MM.1S (cell line): Measurements from ENCODE around the gene EFCAB6.

Experiments
- EZH2 ChIP-seq: fragments of 300-600 bp; sonication (generic); optimal IDR thresholded peaks from 2 replicates; pipeline ENCODE3; 2017; ENCODE audit warnings: low read depth, mild to moderate bottlenecking, antibody characterized with exemption, low read length, mixed read lengths
- EZH2phosphoT487 ChIP-seq: fragments of 300-600 bp; sonication (generic); IDR thresholded peaks from 2 replicates; pipeline ENCODE4 v1.6.1; 2018; ENCODE audit warnings: antibody characterized with exemption, low read length
- TF ChIP-seq, protein P1 (sequence below): fragments of 300-600 bp; sonication (generic); IDR thresholded peaks from 2 replicates; pipeline ENCODE4 v1.5.1; 2016; ENCODE audit warnings: antibody characterized with exemption, low read length, mixed read lengths

DNA sequence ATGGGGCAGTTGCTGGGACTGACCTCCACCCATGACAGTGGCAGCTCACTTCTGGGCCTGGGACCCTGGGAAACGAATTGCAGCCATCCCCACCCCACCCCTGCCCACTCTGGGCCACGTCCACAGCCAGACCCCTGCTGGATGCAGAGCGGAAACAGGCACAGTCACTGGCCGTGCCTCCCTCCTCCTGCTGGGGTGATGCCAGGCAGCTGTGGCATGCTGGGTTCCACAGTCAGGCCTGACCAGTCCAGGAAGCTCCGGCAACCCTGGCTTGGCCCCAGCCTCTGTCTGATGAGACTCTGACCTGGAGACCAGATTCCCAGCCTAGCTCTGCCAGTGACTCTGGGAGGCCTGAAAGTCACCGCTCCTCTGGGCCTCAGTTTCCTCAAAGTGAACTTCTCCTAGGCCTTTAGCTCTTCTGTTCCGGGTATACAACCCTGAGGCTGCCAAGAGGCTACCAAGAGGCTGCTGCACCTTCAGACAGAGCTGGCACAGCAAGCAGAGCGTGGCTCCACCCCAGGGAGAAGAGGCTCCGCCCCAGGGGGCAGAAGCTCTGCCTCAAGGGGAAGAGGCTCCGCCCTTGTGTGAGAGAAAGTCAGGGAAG is 41.3 kb upstream of the EFCAB6 start:
- TF ChIP-seq, protein P1, sequence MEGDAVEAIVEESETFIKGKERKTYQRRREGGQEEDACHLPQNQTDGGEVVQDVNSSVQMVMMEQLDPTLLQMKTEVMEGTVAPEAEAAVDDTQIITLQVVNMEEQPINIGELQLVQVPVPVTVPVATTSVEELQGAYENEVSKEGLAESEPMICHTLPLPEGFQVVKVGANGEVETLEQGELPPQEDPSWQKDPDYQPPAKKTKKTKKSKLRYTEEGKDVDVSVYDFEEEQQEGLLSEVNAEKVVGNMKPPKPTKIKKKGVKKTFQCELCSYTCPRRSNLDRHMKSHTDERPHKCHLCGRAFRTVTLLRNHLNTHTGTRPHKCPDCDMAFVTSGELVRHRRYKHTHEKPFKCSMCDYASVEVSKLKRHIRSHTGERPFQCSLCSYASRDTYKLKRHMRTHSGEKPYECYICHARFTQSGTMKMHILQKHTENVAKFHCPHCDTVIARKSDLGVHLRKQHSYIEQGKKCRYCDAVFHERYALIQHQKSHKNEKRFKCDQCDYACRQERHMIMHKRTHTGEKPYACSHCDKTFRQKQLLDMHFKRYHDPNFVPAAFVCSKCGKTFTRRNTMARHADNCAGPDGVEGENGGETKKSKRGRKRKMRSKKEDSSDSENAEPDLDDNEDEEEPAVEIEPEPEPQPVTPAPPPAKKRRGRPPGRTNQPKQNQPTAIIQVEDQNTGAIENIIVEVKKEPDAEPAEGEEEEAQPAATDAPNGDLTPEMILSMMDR: no peak
- TF ChIP-seq EZH2phosphoT487 (no peak), EZH2 (no peak)
